GM23248 (cell line): Measurements from ENCODE around the gene ADM2.

Experiments
- EZH2 ChIP-seq: fragments of 200-600 bp; sonication (generic); IDR thresholded peaks from 2 replicates; pipeline ENCODE4 v1.6.1; 2018; ENCODE audit warnings: antibody characterized with exemption, mild to moderate bottlenecking; ENCODE audit not compliant: insufficient read depth, poor library complexity, severe bottlenecking
- EZH2phosphoT487 ChIP-seq: fragments of 200-600 bp; sonication (generic); IDR thresholded peaks from 2 replicates; pipeline ENCODE4 v1.6.1; 2018; ENCODE audit warnings: antibody characterized with exemption, moderate library complexity, mild to moderate bottlenecking, low read depth; ENCODE audit not compliant: insufficient read depth

- no peak for TF ChIP-seq EZH2phosphoT487
- TF ChIP-seq EZH2, result no peak
Measured at GRCh38 chr22:50503475-50504145, 22.3 kb downstream of the ADM2 start.
